A549 (cell line): ENCODE data around the gene BLCAP. TPM values are rescaled to one million over a fixed set of nuclear protein-coding genes. Genes with fewer than 3 reads are reported as not detected.
"Not testable (repeated sequence)": the region's sequence is repeated elsewhere in the genome, so short reads cannot be mapped to it uniquely, and the experiment has no call there.

ENCODE experiments used
- ATAC-seq, 2 experiments: fragments of 200-7000 bp in 1 of 2; fragments of >200 bp in 1 of 2; cut with Nextera tagmentation in 1 of 2; cut with Tn5 transposase in 1 of 2; 3 replicates each; pipeline versions ENCODE4 v1.8.0 to v1.9.1; 2018 to 2020; ENCODE audit warnings: mild to moderate bottlenecking in 1 of 2, moderate library complexity in 1 of 2
- CTCF ChIA-PET: fragments of 300-600 bp; sonication (Branson Sonifier 250); formaldehyde crosslinking; extraction: SDS; loops from one replicate; lab custom pipeline; 2021; ENCODE audit warnings: antibody characterized with exemption, inconsistent platforms; lab: Yijun Ruan, JAX
- POLR2A ChIA-PET: fragments of 350-600 bp; formaldehyde crosslinking; extraction: SDS; loops from one replicate; lab custom pipeline; 2021; ENCODE audit warnings: antibody characterized with exemption, inconsistent platforms; lab: Yijun Ruan, JAX
- DNase-seq, 2 experiments: peaks; one replicate each; pipeline versions ENCODE4 v3.0.0 to v3.0.0-alpha.2; 2011 to 2016; ENCODE audit warnings: low read depth in 1 of 2, low spot score in 1 of 2
- FAIRE-seq: peaks from 2 replicates; lab custom pipeline; 2011; peaks lifted over from hg19 to GRCh38; lab: Jason Lieb, UNC
- H3K27ac ChIP-seq, 2 experiments: fragments of >200 bp; sonication (Bioruptor Twin); formaldehyde crosslinking; 3 replicates each; pipeline ENCODE4 v1.5.1; 2016 to 2017
- H3K4me1 ChIP-seq: fragments of >200 bp; sonication (Bioruptor Twin); formaldehyde crosslinking; 3 replicates; pipeline ENCODE4 v1.6.1; 2016
- H3K4me2 ChIP-seq: fragments of >200 bp; sonication (Bioruptor Twin); formaldehyde crosslinking; 3 replicates; pipeline ENCODE4 v1.6.1; 2016
- H3K4me3 ChIP-seq: fragments of >200 bp; sonication (Bioruptor Twin); formaldehyde crosslinking; 3 replicates; pipeline ENCODE4 v1.5.1; 2016
- H3K9me3 ChIP-seq: fragments of >200 bp; sonication (Bioruptor Twin); formaldehyde crosslinking; 3 replicates; pipeline ENCODE4 v1.6.1; 2016
- ATOH8 ChIP-seq: fragments of 250-450 bp; sonication (Bioruptor Pico); IDR thresholded peaks from 2 replicates; pipeline ENCODE4 v1.5.0; 2020; ENCODE audit warnings: low read depth, mild to moderate bottlenecking, moderate library complexity
- BHLHE40 ChIP-seq: IDR thresholded peaks from 2 replicates; pipeline ENCODE4 v1.6.1; 2012; ENCODE audit warnings: low read depth, low read length, inconsistent platforms
- CBX8 ChIP-seq: fragments of 200-600 bp; sonication (generic); IDR thresholded peaks from 2 replicates; pipeline ENCODE4 v1.6.1; 2016
- E2F6 ChIP-seq: IDR thresholded peaks from 2 replicates; pipeline ENCODE4 v1.6.1; 2012; ENCODE audit warnings: low read depth, borderline replicate concordance
- ELK1 ChIP-seq: fragments of 150-350 bp; IDR thresholded peaks from 2 replicates; pipeline ENCODE4 v1.6.1; 2014; ENCODE audit warnings: low read depth, mild to moderate bottlenecking, low read length
- ESRRA ChIP-seq: fragments of 150-350 bp; IDR thresholded peaks from 2 replicates; pipeline ENCODE4 v1.6.1; 2014; ENCODE audit warnings: mild to moderate bottlenecking, low read length, borderline replicate concordance
- FOSL2 ChIP-seq, 2 experiments: fragments of 450-650 bp in 1 of 2; fragments of >200 bp in 1 of 2; sonication (Bioruptor Twin) in 1 of 2; formaldehyde crosslinking; IDR thresholded peaks; 2 replicates each; pipeline versions ENCODE4 v1.5.0 to v1.6.1; 2016 to 2020; ENCODE audit warnings: mild to moderate bottlenecking in 1 of 2, moderate library complexity in 1 of 2
- FOXS1 ChIP-seq: fragments of 250-450 bp; sonication (Bioruptor Pico); IDR thresholded peaks from 2 replicates; pipeline ENCODE4 v1.5.0; 2020; ENCODE audit warnings: mild to moderate bottlenecking, moderate library complexity
- HES2 ChIP-seq: fragments of >200 bp; sonication (Bioruptor Twin); formaldehyde crosslinking; IDR thresholded peaks from 2 replicates; pipeline ENCODE4 v1.6.1; 2016
- HOXB5 ChIP-seq: fragments of 250-450 bp; sonication (Bioruptor Pico); IDR thresholded peaks from 2 replicates; pipeline ENCODE4 v1.5.0; 2020; ENCODE audit warnings: mild to moderate bottlenecking, moderate library complexity
- JUNB ChIP-seq: fragments of >200 bp; sonication (Bioruptor Twin); formaldehyde crosslinking; IDR thresholded peaks from 2 replicates; pipeline ENCODE4 v1.6.1; 2016
- MAZ ChIP-seq: fragments of 150-350 bp; IDR thresholded peaks from 2 replicates; pipeline ENCODE4 v1.6.1; 2014; ENCODE audit warnings: antibody characterized with exemption, low read depth, low read length, borderline replicate concordance
- NFE2L2 ChIP-seq: fragments of 150-350 bp; conservative IDR thresholded peaks from 2 replicates; pipeline ENCODE4 v1.6.1; 2014; ENCODE audit warnings: low read length
- PBX3 ChIP-seq: IDR thresholded peaks from 2 replicates; pipeline ENCODE4 v1.6.1; 2012
- PHF8 ChIP-seq: fragments of 200-600 bp; sonication (generic); IDR thresholded peaks from 2 replicates; pipeline ENCODE4 v1.6.1; 2016; ENCODE audit warnings: low read depth, mild to moderate bottlenecking, antibody characterized with exemption, moderate library complexity, borderline replicate concordance
- POLR2AphosphoS2 ChIP-seq: conservative IDR thresholded peaks from 2 replicates; pipeline ENCODE4 v1.6.1; 2012; ENCODE audit warnings: low read length, improper control_type of control experiment, inconsistent platforms
- RARB ChIP-seq: fragments of 250-450 bp; sonication (Bioruptor Pico); IDR thresholded peaks from 2 replicates; pipeline ENCODE4 v1.8.0; 2021; ENCODE audit warnings: mild to moderate bottlenecking, moderate library complexity
- RCOR1 ChIP-seq: fragments of 150-350 bp; IDR thresholded peaks from 2 replicates; pipeline ENCODE4 v1.6.1; 2014; ENCODE audit warnings: antibody characterized with exemption, low read length, low read depth
- RFX5 ChIP-seq: fragments of 450-650 bp; IDR thresholded peaks from 2 replicates; pipeline ENCODE4 v1.7.1; 2014; ENCODE audit warnings: antibody characterized with exemption, mild to moderate bottlenecking, moderate library complexity
- SMC3 ChIP-seq: fragments of >200 bp; sonication (Bioruptor Twin); formaldehyde crosslinking; IDR thresholded peaks from 3 replicates; pipeline ENCODE4 v1.6.1; 2018; ENCODE audit warnings: inconsistent platforms
- ZNF302 ChIP-seq: fragments of 250-450 bp; sonication (Bioruptor Pico); IDR thresholded peaks from 2 replicates; pipeline ENCODE4 v1.9.0; 2021; ENCODE audit warnings: inconsistent platforms, mild to moderate bottlenecking, moderate library complexity
- WGBS: methylation state at CpG from one replicate; pipeline ENCODE4 v1.1.6; 2017; ENCODE audit errors: missing lambda C conversion rate; 5-methylcytosine and 5-hydroxymethylcytosine counted together
- polyA plus RNA-seq, 4 experiments: library from polyadenylated mRNA; depleted of rRNA in 3 of 4; stranded (reverse); fragments of >200 nt; fragmentation: RNase III in 1 of 4; extraction: RNeasy Plus Mini Kit Qiagen cat#74134 plus additional on column Dnase treatment in 1 of 4; gene quantifications; 2 replicates in 3 of 4; 3 replicates in 1 of 4; pipeline ENCODE4 v1.2.3, GENCODE V29; 2011 to 2017

Gene BLCAP
- polyA plus RNA-seq, 2 of the 4 experiments (the other 2 are of a cell fraction) = 30.3 to 49.0 TPM

- Histone ChIP-seq H3K9me3 (no peaks in the 10 kb centered on the region), H3K4me3 (no peak overlapping the region), H3K27ac (no peak overlapping the region), H3K4me1 (no peaks in the 10 kb centered on the region), H3K4me2 (no peak overlapping the region)
- no peak for TF ChIP-seq HOXB5 (CRISPR knock-in tag)
- no peak for TF ChIP-seq PHF8
- TF ChIP-seq RARB (CRISPR knock-in tag) = no peak
- TF ChIP-seq HES2 = no peak
- no peak for TF ChIP-seq FOSL2 (IDR thresholded peaks at IDR 0.05)
- TF ChIP-seq FOSL2 (CRISPR knock-in tag; IDR thresholded peaks at IDR 0.05) = no peak
- TF ChIP-seq JUNB = no peak
- TF ChIP-seq CBX8 = no peak
- no peak for TF ChIP-seq RFX5
- no peak for TF ChIP-seq FOXS1 (CRISPR knock-in tag)
- CTCF ChIA-PET = no interaction called here
- ATAC-seq (no peak), DNase-seq (no peak), FAIRE-seq (no peak)
- WGBS = 69% methylated on average over 6 of the region's 6 CpGs
- POLR2A ChIA-PET = no interaction called here
Measured at GRCh38 chr20:37492096-37492625, 35.5 kb downstream of the BLCAP start.

- 30% methylated on average over 7 of the region's 7 CpGs for WGBS
- no peak overlapping the region for H3K27ac ChIP-seq
- ChIA-PET POLR2A (no interaction called here), CTCF (no interaction called here)
- H3K4me2 ChIP-seq = no peak overlapping the region
- H3K9me3 ChIP-seq = no peaks in the 10 kb centered on the region
- H3K4me3 ChIP-seq = no peak overlapping the region
- no peak for FAIRE-seq
- no peaks in the 10 kb centered on the region for H3K4me1 ChIP-seq
- DNase-seq = no peak
- ATAC-seq = no peak
- TF ChIP-seq PBX3 (no peak), FOXS1 (CRISPR knock-in tag) (no peak), ATOH8 (CRISPR knock-in tag) (no peak), BHLHE40 (no peak), POLR2AphosphoS2 (no peak), ZNF302 (CRISPR knock-in tag) (no peak), ESRRA (no peak), MAZ (no peak), RCOR1 (no peak), HES2 (no peak), JUNB (no peak), ELK1 (no peak), NFE2L2 (no peak), SMC3 (no peak), HOXB5 (CRISPR knock-in tag) (no peak), E2F6 (no peak)
Measured at GRCh38 chr20:37490663-37491350, 36.9 kb downstream of the BLCAP start.

GRCh38 chr20:37486209-37486608, 41.5 kb downstream of the BLCAP start:
- H3K4me1 ChIP-seq, H3K4me3 ChIP-seq, H3K27ac ChIP-seq, H3K9me3 ChIP-seq, H3K4me2 ChIP-seq, POLR2A ChIA-PET, DNase-seq, FAIRE-seq: not testable (repeated sequence)
- ATAC-seq = peak in 1 of 2 experiments; percentile 26; a peak in 1 of 6 replicates
- CTCF ChIA-PET = interaction anchor here (1.0 kb wide), 1 partner anchor 48 kb away, joined by 4 read pairs; no protein-coding TSS in a partner anchor
- 82% methylated on average over 1 of the region's 1 CpG for WGBS
